Ascending aorta (tissue), 2 donors: ENCODE data around the gene KIF20B. TPM values are rescaled to one million over a fixed set of nuclear protein-coding genes. Genes with fewer than 3 reads are reported as not detected.

Experiments used
- DNase-seq, 2 donors: peaks; one replicate each; pipeline ENCODE4 v3.0.0-alpha.2; 2019; ENCODE audit warnings: low spot score in 2 of 2
- H3K27ac ChIP-seq, 2 donors: fragments of 200-600 bp; sonication (generic); one replicate each; pipeline ENCODE4 v1.5.1; 2016 to 2017; ENCODE audit warnings: mild to moderate bottlenecking in 1 of 2
- H3K27me3 ChIP-seq: fragments of 200-600 bp; sonication (generic); one replicate; pipeline ENCODE4 v1.5.1; 2017
- H3K36me3 ChIP-seq, 2 donors: fragments of 200-600 bp; sonication (generic); one replicate each; pipeline ENCODE4 v1.5.1; 2016
- H3K4me1 ChIP-seq, 2 donors: fragments of 200-600 bp; sonication (generic); one replicate each; pipeline ENCODE4 v1.5.1; 2016 to 2017; ENCODE audit warnings: mild to moderate bottlenecking in 1 of 2
- H3K4me3 ChIP-seq, 2 donors: fragments of 200-600 bp; sonication (generic); one replicate each; pipeline ENCODE4 v1.5.1; 2016 to 2017; ENCODE audit warnings: mild to moderate bottlenecking in 1 of 2
- H3K9me3 ChIP-seq, 2 donors: fragments of 200-600 bp; sonication (generic); one replicate each; pipeline ENCODE4 v1.5.1; 2016
- CTCF ChIP-seq, 3 experiments: fragments of 200-600 bp in 2 of 3; fragments of 450-650 bp in 1 of 3; sonication (generic) in 2 of 3; IDR thresholded peaks; one replicate each; pipeline ENCODE4 v1.5.1; 2016 to 2019; ENCODE audit warnings: antibody characterized with exemption in 3 of 3, mild to moderate bottlenecking in 1 of 3, moderate library complexity in 1 of 3
- intact Hi-C: fragments of 100-400 bp; cut with DNase I; formaldehyde crosslinking; loops from one replicate; pipeline ENCODE4 v1.15.1; 2023
- total RNA-seq: library from RNA; depleted of rRNA; stranded (reverse); fragments of >200 nt; gene quantifications from one replicate; pipeline ENCODE4 v1.1.0, GENCODE V29; 2016

The KIF20B gene
- total RNA-seq, 1 donor from 2014 or later = 2.4 TPM

- TF ChIP-seq CTCF (IDR thresholded peaks at IDR 0.05) = no peak
- Histone ChIP-seq H3K4me3 (no peak overlapping the region), H3K4me1 (no peaks in the 10 kb centered on the region), H3K27ac (no peak overlapping the region), H3K36me3 (no peaks in the 10 kb centered on the region), H3K9me3 (no peaks in the 10 kb centered on the region), H3K27me3 (no peaks in the 10 kb centered on the region)
- DNase-seq = no peak
- intact Hi-C loops = no loop called here
Observed at GRCh38 chr10:89655722-89656121, 45.7 kb upstream of the KIF20B start.

- DNase-seq = no peak
- intact Hi-C loops = no loop called here
Observed at GRCh38 chr10:89657302-89657701, 44.1 kb upstream of the KIF20B start.

GRCh38 chr10:89659143-89660131 is 42.0 kb upstream of the KIF20B start:
- H3K27ac ChIP-seq = no peak overlapping the region
- no peaks in the 10 kb centered on the region for H3K9me3 ChIP-seq
- H3K4me3 ChIP-seq = no peak overlapping the region
- H3K4me1 ChIP-seq = no peaks in the 10 kb centered on the region
- intact Hi-C loops = no loop called here
- TF ChIP-seq CTCF (IDR thresholded peaks at IDR 0.05) = no peak
- no peak for DNase-seq
- H3K36me3 ChIP-seq = no peaks in the 10 kb centered on the region
- H3K27me3 ChIP-seq = no peaks in the 10 kb centered on the region

More at GRCh38 chr10:89657302-89657701, 44.1 kb upstream of the KIF20B start:
- H3K27ac ChIP-seq = no peak overlapping the region
- TF ChIP-seq CTCF (IDR thresholded peaks at IDR 0.05) = no peak
- H3K36me3 ChIP-seq = no peaks in the 10 kb centered on the region
- no peaks in the 10 kb centered on the region for H3K27me3 ChIP-seq
- no peaks in the 10 kb centered on the region for H3K9me3 ChIP-seq
- no peak overlapping the region for H3K4me3 ChIP-seq
- H3K4me1 ChIP-seq = no peaks in the 10 kb centered on the region

- Histone ChIP-seq H3K27me3 (no peaks in the 10 kb centered on the region), H3K4me1 (no peaks in the 10 kb centered on the region), H3K27ac (no peak overlapping the region), H3K9me3 (no peaks in the 10 kb centered on the region), H3K36me3 (no peaks in the 10 kb centered on the region), H3K4me3 (no peak overlapping the region)
- no peak for TF ChIP-seq CTCF (IDR thresholded peaks at IDR 0.05)
- DNase-seq = no peak
- intact Hi-C loops = no loop called here
Observed at GRCh38 chr10:89662596-89662995, 38.8 kb upstream of the KIF20B start.

GRCh38 chr10:89663144-89663543 is 38.2 kb upstream of the KIF20B start:
- Histone ChIP-seq H3K4me1 (no peaks in the 10 kb centered on the region), H3K9me3 (no peaks in the 10 kb centered on the region), H3K27ac (no peak overlapping the region), H3K27me3 (no peaks in the 10 kb centered on the region), H3K4me3 (no peak overlapping the region), H3K36me3 (no peaks in the 10 kb centered on the region)
- DNase-seq = no peak
- intact Hi-C loops = no loop called here
- no peak for TF ChIP-seq CTCF (IDR thresholded peaks at IDR 0.05)
